Measurements from ENCODE around the gene SLF2. TPM values are rescaled to one million over a fixed set of nuclear protein-coding genes. Genes with fewer than 3 reads are reported as not detected.

SLF2 gene
- total and polyA plus RNA-seq, 2 of the 8 experiments (the other 6 are each of a cell fraction or from before 2014, with no cell fraction given) = 5.5 to 20.9 TPM

GRCh38 chr10:101007915-101008822 lies 95.4 kb downstream of the SLF2 start:
- no peak overlapping the region for H2BK20ac ChIP-seq (ENCODE audit: low read length)
- FAIRE-seq (no peak), DNase-seq (ENCODE audit: low read depth in 1 of 2, low spot score in 2 of 2) (no peak)
- H4K91ac ChIP-seq (replicated peaks; ENCODE audit: insufficient read length, low read length) = no peak overlapping the region
- peaks cover 2 to 16% of the 10 kb centered on the region in 2 experiments for H4K20me1 ChIP-seq (replicated peaks in 1 of 2; ENCODE audit: control insufficient read depth in 1 of 2, insufficient read depth in 2 of 2, low read length in 2 of 2)
- H3K27me3 ChIP-seq (replicated peaks in 1 of 4; ENCODE audit: control insufficient read depth in 3 of 4, extremely low read depth in 1 of 4, insufficient read depth in 3 of 4, low read length in 3 of 4) = no peaks in the 10 kb centered on the region
- no peak overlapping the region for H2BK120ac ChIP-seq (replicated peaks; ENCODE audit: low read depth, low read length)
- H3K9ac ChIP-seq (replicated peaks in 1 of 4; ENCODE audit: extremely low read depth in 1 of 4, low read depth in 3 of 4, low read length in 3 of 4) = no peak overlapping the region
- H3K9me3 ChIP-seq (ENCODE audit: insufficient read depth in 2 of 2, low read depth in 1 of 2, low read length in 1 of 2) = no peaks in the 10 kb centered on the region
- H2AFZ ChIP-seq (ENCODE audit: low read length) = no peak overlapping the region
- no peak overlapping the region for H4K8ac ChIP-seq (ENCODE audit: extremely low read depth, insufficient read depth, low read length)
- no peak overlapping the region for H3K4me3 ChIP-seq (ENCODE audit: extremely low read depth in 1 of 4, insufficient read depth in 2 of 4, low read depth in 3 of 4, low read length in 4 of 4)
- no peak overlapping the region for H3K23ac ChIP-seq (ENCODE audit: insufficient read length)
- CTCF ChIA-PET (ENCODE audit: partially characterized antibody) = interaction anchor here (0.5 to 26.8 kb wide), 8 partner anchors 9 to 222 kb away, joined by 3 to 464 read pairs (median 8); partner anchors contain the start of genes LZTS2, MRPL43, PDZD7 and SFXN3
- POLR2A ChIA-PET (ENCODE audit: partially characterized antibody) = interaction anchor here (0.7 to 7.5 kb wide), 5 partner anchors 8 to 72 kb away, joined by 3 to 143 read pairs (median 8); partner anchors contain the start of gene LZTS2
- no peak overlapping the region for H4K5ac ChIP-seq (ENCODE audit: insufficient read length, low read depth, low read length)
- no peak overlapping the region for H3K4me2 ChIP-seq (ENCODE audit: insufficient read depth in 1 of 2, low read depth in 2 of 2, low read length in 2 of 2)
- H3K4me1 ChIP-seq (replicated peaks in 1 of 4; ENCODE audit: control insufficient read depth in 3 of 4, insufficient read depth in 4 of 4, low read length in 3 of 4) = peaks cover 0 to 12% (median 5%) of the 10 kb centered on the region in 4 experiments; a peak in 4 of 7 replicates
- no peak overlapping the region for H3K56ac ChIP-seq (replicated peaks; ENCODE audit: insufficient read length, low read depth, low read length)
- 0 out of 4 replicates have a peak, but pooled peaks cover 0 to 2% of the 10 kb centered on the region in 2 experiments for H3K79me2 ChIP-seq (ENCODE audit: control insufficient read depth in 1 of 2, insufficient read depth in 2 of 2, low read length in 2 of 2)
- H3K14ac ChIP-seq (ENCODE audit: insufficient read length) = no peak overlapping the region
- H2BK15ac ChIP-seq (ENCODE audit: low read length) = no peak overlapping the region
- H3K18ac ChIP-seq (ENCODE audit: extremely low read depth, low read length) = no peak overlapping the region
- 87% methylated on average over 13 of the region's 13 CpGs; no CpG with 5 or more reads in 1 of the 2 experiments for WGBS, 2 experiments (ENCODE audit: extremely low coverage in 1 of 2, insufficient coverage in 1 of 2, insufficient read length in 1 of 2, insufficient replicate concordance in 2 of 2, low coverage in 1 of 2, low lambda C conversion rate in 2 of 2, missing lambda C conversion rate in 1 of 2)
- H3K36me3 ChIP-seq (ENCODE audit: control insufficient read depth in 2 of 4, insufficient read depth in 4 of 4, low read length in 3 of 4) = peaks cover 11 to 41% (median 27%) of the 10 kb centered on the region in 4 experiments; a peak in 7 of 8 replicates
- no peak overlapping the region for H3K27ac ChIP-seq (ENCODE audit: low read depth, low read length)
- H3K23me2 ChIP-seq (ENCODE audit: low read depth, low read length) = no peaks in the 10 kb centered on the region
- H2BK12ac ChIP-seq (ENCODE audit: low read depth, low read length) = no peak overlapping the region
- H3K4ac ChIP-seq (replicated peaks; ENCODE audit: insufficient read length, low read depth, low read length) = no peak overlapping the region
- peaks cover 3% of the 10 kb centered on the region; the same call in 1 of the 2 replicates for H3K79me1 ChIP-seq (ENCODE audit: low read depth, low read length)
- 0 out of 2 replicates have a peak overlapping the region, but pooled peaks have one; percentile 75 for H2AK5ac ChIP-seq (ENCODE audit: low read depth, low read length)
- H2BK5ac ChIP-seq (ENCODE audit: low read depth, low read length) = no peak overlapping the region; the same call in 1 of the 2 replicates
- TF ChIP-seq BACH1 (IDR thresholded peaks at IDR 0.05; ENCODE audit: low read length) (no peak), ZNF274 (IDR thresholded peaks at IDR 0.05; ENCODE audit: borderline replicate concordance, extremely low read depth, low read length) (no peak)
